GM12878 (cell line): ENCODE results near the gene SPATA20. TPM values are rescaled to one million over a fixed set of nuclear protein-coding genes. Genes with fewer than 3 reads are reported as not detected.

Experiments used
- ATAC-seq: fragments of 200-7000 bp; cut with Tn5 transposase; 3 replicates; pipeline ENCODE4 v1.9.1; 2020; ENCODE audit warnings: mild to moderate bottlenecking, moderate library complexity
- BruUV-seq: library from RNA; stranded (reverse); fragments of 400-500 nt; replicated peaks from 2 replicates; lab custom pipeline; 2021; lab: Mats Ljungman, UMichigan
- CTCF ChIA-PET: fragments of 300-600 bp; sonication (Branson Sonifier 250); formaldehyde crosslinking; extraction: SDS; loops from one replicate; lab custom pipeline; 2021; ENCODE audit warnings: inconsistent platforms; lab: Yijun Ruan, JAX
- POLR2A ChIA-PET: fragments of 350-600 bp; formaldehyde crosslinking; extraction: SDS; loops from one replicate; lab custom pipeline; 2021; ENCODE audit warnings: inconsistent platforms; lab: Charles Lee
- RAD21 ChIA-PET: fragments of 300-600 bp; sonication (Branson Sonifier 250); formaldehyde crosslinking; loops from one replicate; lab custom pipeline; 2023; ENCODE audit warnings: antibody characterized with exemption; ENCODE audit not compliant: unreplicated experiment; lab: Charles Lee
- SMC1A ChIA-PET: fragments of 300-600 bp; sonication (Branson Sonifier 250); formaldehyde crosslinking; loops from one replicate; lab custom pipeline; 2023; ENCODE audit not compliant: unreplicated experiment, uncharacterized antibody; lab: Charles Lee
- DNase-seq: peaks from one replicate; pipeline ENCODE4 v3.0.0-alpha.2; 2011; ENCODE audit warnings: low read depth, low spot score
- FAIRE-seq: peaks from 3 replicates; lab custom pipeline; 2011; peaks lifted over from hg19 to GRCh38; lab: Jason Lieb, UNC
- H2AFZ ChIP-seq: 2 replicates; pipeline ENCODE4 v1.6.0; 2011; ENCODE audit warnings: low read depth, low read length, control low read depth; ENCODE audit not compliant: control insufficient read depth
- H3K27ac ChIP-seq: 2 replicates; pipeline ENCODE4 v1.5.1; 2011; ENCODE audit warnings: control low read depth; ENCODE audit not compliant: control insufficient read depth, insufficient read depth
- H3K27me3 ChIP-seq, 2 experiments: replicated peaks in 1 of 2; 2 replicates each; pipeline versions ENCODE4 v1.6.0 to v1.6.1; 2011; ENCODE audit warnings: low read length in 1 of 2; ENCODE audit not compliant: control insufficient read depth in 2 of 2, insufficient read depth in 2 of 2
- H3K36me3 ChIP-seq, 2 experiments: 2 replicates each; pipeline ENCODE4 v1.5.1; 2011; ENCODE audit warnings: low read length in 1 of 2; ENCODE audit not compliant: control insufficient read depth in 2 of 2, insufficient read depth in 2 of 2
- H3K4me1 ChIP-seq: 2 replicates; pipeline ENCODE4 v1.6.1; 2011; ENCODE audit warnings: mild to moderate bottlenecking, low read length, moderate library complexity, mixed read lengths; ENCODE audit not compliant: control insufficient read depth, insufficient read depth
- H3K4me2 ChIP-seq: 2 replicates; pipeline ENCODE4 v1.6.0; 2011; ENCODE audit warnings: control low read depth; ENCODE audit not compliant: control insufficient read depth, insufficient read depth
- H3K4me3 ChIP-seq: fragments of 200-600 bp; sonication (generic); 2 replicates; pipeline ENCODE4 v1.5.1; 2016
- H3K79me2 ChIP-seq: 2 replicates; pipeline ENCODE4 v1.6.0; 2011; ENCODE audit warnings: low read length; ENCODE audit not compliant: control insufficient read depth, insufficient read depth
- H3K9ac ChIP-seq: 2 replicates; pipeline ENCODE4 v1.8.0; 2011; ENCODE audit warnings: low read length, control low read depth, mixed read lengths; ENCODE audit not compliant: control insufficient read depth, insufficient read depth
- H3K9me3 ChIP-seq: replicated peaks from 3 replicates; pipeline ENCODE4 v1.5.1; 2011; ENCODE audit warnings: mild to moderate bottlenecking, low read length; ENCODE audit not compliant: control insufficient read depth, insufficient read depth
- H4K20me1 ChIP-seq: 2 replicates; pipeline ENCODE4 v1.6.0; 2011; ENCODE audit not compliant: control insufficient read depth, insufficient read depth
- CBX3 ChIP-seq: fragments of 200-600 bp; sonication (generic); IDR thresholded peaks from 2 replicates; pipeline ENCODE4 v1.6.1; 2016; ENCODE audit warnings: low read depth, borderline replicate concordance
- CEBPB ChIP-seq, 2 experiments: fragments of 150-350 bp in 1 of 2; IDR thresholded peaks; 2 replicates each; pipeline ENCODE4 v1.6.1; 2012 to 2014; ENCODE audit warnings: low read depth in 2 of 2, low read length in 2 of 2, borderline replicate concordance in 1 of 2, inconsistent platforms in 1 of 2
- CTCF ChIP-seq, 3 experiments: IDR thresholded peaks in 2 of 3; conservative IDR thresholded peaks in 1 of 3; 2 replicates each; pipeline ENCODE4 v1.5.1; 2011; ENCODE audit warnings: low read depth in 3 of 3, low read length in 3 of 3, mild to moderate bottlenecking in 3 of 3, control low read depth in 2 of 3, moderate library complexity in 2 of 3, inconsistent platforms in 1 of 3, mixed read lengths in 1 of 3; ENCODE audit not compliant: control insufficient read depth in 2 of 3, insufficient read depth in 1 of 3; ENCODE audit errors: extremely low read depth in 1 of 3
- IRF5 ChIP-seq: fragments of 450-650 bp; IDR thresholded peaks from 2 replicates; pipeline ENCODE4 v1.6.1; 2017; ENCODE audit warnings: borderline replicate concordance
- SMC3 ChIP-seq: IDR thresholded peaks from 2 replicates; pipeline ENCODE4 v1.6.1; 2011; ENCODE audit warnings: low read length, improper control_type of control experiment, borderline replicate concordance
- STAT1 ChIP-seq: fragments of 450-650 bp; conservative IDR thresholded peaks from 2 replicates; pipeline ENCODE4 v1.6.1; 2014; ENCODE audit warnings: antibody characterized with exemption, mild to moderate bottlenecking
- WRNIP1 ChIP-seq: IDR thresholded peaks from 2 replicates; pipeline ENCODE4 v1.6.1; 2011; ENCODE audit warnings: low read depth, low read length, improper control_type of control experiment, borderline replicate concordance
- WGBS: methylation state at CpG from one replicate; pipeline ENCODE4 v1.1.6; 2016; ENCODE audit warnings: low lambda C conversion rate; ENCODE audit not compliant: insufficient replicate concordance, insufficient coverage; ENCODE audit errors: missing lambda C conversion rate; 5-methylcytosine and 5-hydroxymethylcytosine counted together
- in situ Hi-C: fragments of 300-500 bp; cut with MboI; formaldehyde crosslinking; loops from 9 replicates; pipeline ENCODE4 v1.14.3; 2018; ENCODE audit warnings: mixed read lengths
- intact Hi-C: fragments of 100-400 bp; cut with micrococcal nuclease; formaldehyde crosslinking; loops from one replicate; pipeline ENCODE4 v1.14.2; 2022; ENCODE audit not compliant: unreplicated experiment
- polyA plus RNA-seq, 11 experiments: library from polyadenylated mRNA; depleted of rRNA in 4 of 11; unstranded in 6 of 11; stranded (reverse) in 5 of 11; fragments of >200 nt; fragmentation: Nextera tagmentation in 4 of 11; fragmentation: Illumina TruSeq in 1 of 11; extraction: Ambion mirVana in 4 of 11; extraction: Trizol in 1 of 11; gene quantifications; 1 replicate in 1 of 11; 2 replicates in 10 of 11; pipeline versions ENCODE4 v1.2.1 to v1.2.3, GENCODE V29; 2011 to 2016; ENCODE audit warnings: inconsistent platforms in 2 of 11, missing spikeins in 2 of 11, low read depth in 1 of 11
- total RNA-seq, 4 experiments: library from RNA; depleted of rRNA in 3 of 4; stranded (reverse); fragments of >200 nt in 3 of 4; fragmentation: Illumina TruSeq in 1 of 4; extraction: Trizol in 1 of 4; gene quantifications; 2 replicates each; pipeline versions ENCODE4 v1.2.1 to v1.2.3, GENCODE V29; 2013 to 2021

The SPATA20 gene
- total and polyA plus RNA-seq, 10 of the 15 experiments (the other 5 are each of a cell fraction or from before 2014, with no cell fraction given), result 2.1 to 69.8 (median 26.6) TPM

GRCh38 chr17:50603340-50603739, 56.4 kb downstream of the SPATA20 start:
- FAIRE-seq, result no peak
- in situ Hi-C loops (no loop called here), intact Hi-C loops (no loop called here)
- Histone ChIP-seq H3K4me1 (no peaks in the 10 kb centered on the region), H3K27me3 (no peaks in the 10 kb centered on the region; a peak in 2 of 4 replicates), H4K20me1 (no peaks in the 10 kb centered on the region), H3K9me3 (no peaks in the 10 kb centered on the region), H3K27ac (no peak overlapping the region), H3K4me2 (no peak overlapping the region), H3K4me3 (no peak overlapping the region), H3K36me3 (no peaks in the 10 kb centered on the region), H3K79me2 (no peaks in the 10 kb centered on the region), H3K9ac (no peak overlapping the region), H2AFZ (no peak overlapping the region)
- ChIA-PET RAD21 (no interaction called here), POLR2A (no interaction called here), CTCF (no interaction called here), SMC1A (no interaction called here)
- WGBS, result 20% methylated on average over 9 of the region's 9 CpGs
- ATAC-seq, result peak; percentile 80
- no TSS peak for BruUV-seq
- no peak for TF ChIP-seq SMC3
- peak; percentile 1 to 34 (median 27); a peak in 2 of 6 replicates for TF ChIP-seq CTCF (IDR thresholded peaks at IDR 0.05 in 2 of 3, conservative IDR thresholded peaks at IDR 0.05 in 1 of 3; ENCODE audit: control insufficient read depth in 2 of 3, extremely low read depth in 1 of 3, insufficient read depth in 1 of 3, low read depth in 3 of 3, low read length in 3 of 3)
- no peak for DNase-seq

- ChIA-PET CTCF (interaction anchor here (0.9 kb wide), 1 partner anchor 120 kb away, joined by 3 read pairs; no protein-coding TSS in a partner anchor), POLR2A (no interaction called here), SMC1A (no interaction called here), RAD21 (no interaction called here)
- Histone ChIP-seq H4K20me1 (no peaks in the 10 kb centered on the region), H3K4me3 (no peak overlapping the region), H3K27me3 (peaks cover 0 to 4% of the 10 kb centered on the region in 2 experiments; a peak in 2 of 4 replicates), H3K36me3 (no peaks in the 10 kb centered on the region), H3K4me2 (no peak overlapping the region), H3K79me2 (no peaks in the 10 kb centered on the region), H3K27ac (no peak overlapping the region), H2AFZ (no peak overlapping the region), H3K9ac (no peak overlapping the region), H3K4me1 (no peaks in the 10 kb centered on the region), H3K9me3 (no peaks in the 10 kb centered on the region)
- in situ Hi-C loops, result no loop called here
- FAIRE-seq (no peak), DNase-seq (no peak), ATAC-seq (no peak)
- WGBS, result 3% methylated on average over 13 of the region's 13 CpGs
- intact Hi-C loops, result no loop called here
- no peak for TF ChIP-seq STAT1
- no peak for TF ChIP-seq WRNIP1
- TF ChIP-seq CEBPB (IDR thresholded peaks at IDR 0.05; ENCODE audit: borderline replicate concordance in 1 of 2, low read depth in 2 of 2, low read length in 2 of 2), result no peak
- TF ChIP-seq IRF5, result no peak
- no peak for TF ChIP-seq CBX3
- no TSS peak for BruUV-seq
These were observed 57.5 kb downstream of the SPATA20 start for GRCh38 chr17:50604513-50604912.
